GM18502 (cell line): ENCODE data around the gene LINS1.

Source experiments
- ATAC-seq: cut with Tn5 transposase; IDR thresholded peaks from one replicate; pipeline ENCODE4 v1.9.1; 2021; ENCODE audit warnings: mild to moderate bottlenecking; ENCODE audit not compliant: unreplicated experiment, poor library complexity

LINS1 gene

GRCh38 chr15:100517846-100518245 lies 84.1 kb downstream of the LINS1 start:
- ATAC-seq: no peak
